Measurements from ENCODE around the gene ACTN2.

Gene ACTN2

DNA sequence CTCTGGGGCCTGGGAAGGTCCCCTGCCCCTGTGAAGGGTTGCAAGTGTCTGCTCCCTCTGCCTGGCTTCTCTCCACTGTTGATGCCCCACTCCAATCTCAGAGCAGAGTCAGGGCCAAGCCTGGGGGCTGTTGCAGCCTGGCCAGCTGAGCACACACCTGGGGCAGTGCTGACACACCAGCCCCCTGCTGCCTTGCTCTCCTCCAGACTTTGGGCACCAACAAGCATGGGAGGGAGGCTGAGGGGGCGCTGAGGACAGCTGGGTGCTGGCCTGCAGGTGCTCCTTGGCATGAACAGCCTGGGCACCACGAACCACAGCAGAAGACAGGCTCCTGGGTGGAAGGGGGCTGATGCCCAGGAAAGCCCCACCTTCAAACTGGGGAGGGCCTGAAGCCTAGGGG is 99.2 kb downstream of the ACTN2 start:
- no peaks in the 10 kb centered on the region for H3K36me3 ChIP-seq (replicated peaks; ENCODE audit: low read depth, low read length)

GRCh38 chr1:236786453-236786852 is 100.2 kb downstream of the ACTN2 start:
- no peaks in the 10 kb centered on the region for H4K20me1 ChIP-seq (ENCODE audit: insufficient read depth, low read length)
- H3K27me3 ChIP-seq (ENCODE audit: low read depth, low read length), result no peaks in the 10 kb centered on the region
- no peaks in the 10 kb centered on the region for H3K79me2 ChIP-seq (ENCODE audit: low read length)
- H3K4me2 ChIP-seq (ENCODE audit: low read length), result no peak overlapping the region
- H3K4me3 ChIP-seq (ENCODE audit: low read length), result no peak overlapping the region
- H3K9ac ChIP-seq (ENCODE audit: low read length), result no peak overlapping the region
- no peak overlapping the region for H2AFZ ChIP-seq (ENCODE audit: low read depth, low read length)
- peaks cover 2% of the 10 kb centered on the region for H3K4me1 ChIP-seq (ENCODE audit: low read length)
- H3K36me3 ChIP-seq (replicated peaks; ENCODE audit: low read depth, low read length), result no peaks in the 10 kb centered on the region
- no peak overlapping the region for H3K27ac ChIP-seq (ENCODE audit: low read length)
- H3K9me3 ChIP-seq (ENCODE audit: insufficient read depth, low read length), result no peaks in the 10 kb centered on the region
- TF ChIP-seq, protein P1, sequence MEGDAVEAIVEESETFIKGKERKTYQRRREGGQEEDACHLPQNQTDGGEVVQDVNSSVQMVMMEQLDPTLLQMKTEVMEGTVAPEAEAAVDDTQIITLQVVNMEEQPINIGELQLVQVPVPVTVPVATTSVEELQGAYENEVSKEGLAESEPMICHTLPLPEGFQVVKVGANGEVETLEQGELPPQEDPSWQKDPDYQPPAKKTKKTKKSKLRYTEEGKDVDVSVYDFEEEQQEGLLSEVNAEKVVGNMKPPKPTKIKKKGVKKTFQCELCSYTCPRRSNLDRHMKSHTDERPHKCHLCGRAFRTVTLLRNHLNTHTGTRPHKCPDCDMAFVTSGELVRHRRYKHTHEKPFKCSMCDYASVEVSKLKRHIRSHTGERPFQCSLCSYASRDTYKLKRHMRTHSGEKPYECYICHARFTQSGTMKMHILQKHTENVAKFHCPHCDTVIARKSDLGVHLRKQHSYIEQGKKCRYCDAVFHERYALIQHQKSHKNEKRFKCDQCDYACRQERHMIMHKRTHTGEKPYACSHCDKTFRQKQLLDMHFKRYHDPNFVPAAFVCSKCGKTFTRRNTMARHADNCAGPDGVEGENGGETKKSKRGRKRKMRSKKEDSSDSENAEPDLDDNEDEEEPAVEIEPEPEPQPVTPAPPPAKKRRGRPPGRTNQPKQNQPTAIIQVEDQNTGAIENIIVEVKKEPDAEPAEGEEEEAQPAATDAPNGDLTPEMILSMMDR (IDR thresholded peaks at IDR 0.05; ENCODE audit: low read depth, low read length), result no peak
- no peak for TF ChIP-seq EZH2phosphoT487 (IDR thresholded peaks at IDR 0.05; ENCODE audit: low read depth)

More for the DNA sequence above, 99.2 kb downstream of the ACTN2 start:
- Histone ChIP-seq H3K9ac (ENCODE audit: low read length) (no peak overlapping the region), H3K4me3 (ENCODE audit: low read length) (no peak overlapping the region), H3K27ac (ENCODE audit: low read length) (no peak overlapping the region), H3K4me1 (ENCODE audit: low read length) (no peaks in the 10 kb centered on the region), H3K27me3 (ENCODE audit: low read depth, low read length) (peaks cover 4% of the 10 kb centered on the region; the same call in 1 of the 2 replicates), H2AFZ (ENCODE audit: low read depth, low read length) (no peak overlapping the region), H3K9me3 (ENCODE audit: insufficient read depth, low read length) (no peaks in the 10 kb centered on the region), H4K20me1 (ENCODE audit: insufficient read depth, low read length) (no peaks in the 10 kb centered on the region), H3K4me2 (ENCODE audit: low read length) (no peak overlapping the region), H3K79me2 (ENCODE audit: low read length) (no peaks in the 10 kb centered on the region)
- TF ChIP-seq, protein P1 (IDR thresholded peaks at IDR 0.05; ENCODE audit: low read depth, low read length), result no peak
- no peak for TF ChIP-seq EZH2phosphoT487 (IDR thresholded peaks at IDR 0.05; ENCODE audit: low read depth)

GRCh38 chr1:236794585-236795034 is 108.3 kb downstream of the ACTN2 start:
- Histone ChIP-seq H3K9ac (ENCODE audit: low read length) (peak overlapping the region; percentile 68), H3K4me1 (ENCODE audit: low read length) (peaks cover 21% of the 10 kb centered on the region), H3K4me2 (ENCODE audit: low read length) (peak overlapping the region; percentile 84), H3K27ac (ENCODE audit: low read length) (peak overlapping the region; percentile 25), H3K4me3 (ENCODE audit: low read length) (peak overlapping the region; percentile 88), H3K27me3 (ENCODE audit: low read depth, low read length) (no peaks in the 10 kb centered on the region; the same call in 1 of the 2 replicates), H4K20me1 (ENCODE audit: insufficient read depth, low read length) (no peaks in the 10 kb centered on the region), H3K9me3 (ENCODE audit: insufficient read depth, low read length) (no peaks in the 10 kb centered on the region), H3K36me3 (replicated peaks; ENCODE audit: low read depth, low read length) (no peaks in the 10 kb centered on the region), H3K79me2 (ENCODE audit: low read length) (peaks cover 42% of the 10 kb centered on the region), H2AFZ (ENCODE audit: low read depth, low read length) (peak overlapping the region; percentile 95)
- TF ChIP-seq, protein P1 (IDR thresholded peaks at IDR 0.05; ENCODE audit: low read depth, low read length), result no peak
- TF ChIP-seq EZH2phosphoT487 (IDR thresholded peaks at IDR 0.05; ENCODE audit: low read depth), result no peak

DNA sequence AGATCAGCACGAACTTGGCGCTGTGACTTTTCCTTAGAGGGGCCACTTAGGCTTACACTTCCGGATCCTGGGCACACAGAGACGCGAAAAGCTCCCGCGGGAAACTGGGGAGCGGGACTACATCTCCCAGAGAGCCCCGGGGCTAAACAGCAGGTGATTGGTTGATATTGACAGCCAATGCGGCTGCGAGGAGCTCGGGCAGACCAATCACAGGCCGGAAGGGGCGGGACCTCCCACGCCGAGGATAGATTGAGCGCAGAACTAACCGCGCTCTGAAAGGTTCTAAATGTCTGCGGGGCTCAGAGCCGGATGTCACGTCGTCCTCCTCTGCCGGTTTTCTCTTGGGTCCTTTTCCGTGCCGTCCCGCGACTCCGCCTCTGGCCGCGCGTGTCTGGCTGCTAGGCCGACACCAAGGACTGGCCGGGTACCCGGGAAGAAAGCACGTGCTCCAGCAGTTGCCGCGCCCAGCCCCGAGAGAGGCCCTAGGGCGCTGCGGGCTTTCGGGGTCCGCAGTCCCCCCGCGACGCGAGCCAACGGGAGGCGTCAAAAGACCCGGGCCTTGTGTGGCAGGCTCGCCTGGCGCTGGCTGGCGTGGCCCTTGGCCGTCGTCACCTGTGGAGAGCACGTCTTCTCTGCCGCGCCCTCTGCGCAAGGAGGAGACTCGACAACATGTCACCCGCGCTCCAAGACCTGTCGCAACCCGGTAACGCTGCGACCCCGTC is 108.9 kb downstream of the ACTN2 start, which contains the start of gene MTR:
Gene MTR, plus strand, starts transcription at position 258 of the 722 bp plus-strand sequence. Its CDS starts 412 bp downstream, at position 670.
- Histone ChIP-seq H3K27ac (ENCODE audit: low read length) (peak within 1 kb of the TSS; percentile 80), H4K20me1 (ENCODE audit: insufficient read depth, low read length) (no peaks in the 10 kb centered on the region), H3K4me2 (ENCODE audit: low read length) (peak within 1 kb of the TSS; percentile 84), H3K27me3 (ENCODE audit: low read depth, low read length) (no peaks in the 10 kb centered on the region; the same call in 1 of the 2 replicates), H3K79me2 (ENCODE audit: low read length) (peaks cover 48% of the 10 kb centered on the region), H3K36me3 (replicated peaks; ENCODE audit: low read depth, low read length) (no peaks in the 10 kb centered on the region), H3K4me3 (ENCODE audit: low read length) (peak within 1 kb of the TSS; percentile 88), H2AFZ (ENCODE audit: low read depth, low read length) (peak within 1 kb of the TSS; percentile 95), H3K9me3 (ENCODE audit: insufficient read depth, low read length) (no peaks in the 10 kb centered on the region), H3K4me1 (ENCODE audit: low read length) (peaks cover 21% of the 10 kb centered on the region), H3K9ac (ENCODE audit: low read length) (peak within 1 kb of the TSS; percentile 90)
- TF ChIP-seq EZH2phosphoT487 (IDR thresholded peaks at IDR 0.05; ENCODE audit: low read depth), result no peak
